HTERT RPE-1 (cell line): ENCODE measurements around the gene VPS54.

ENCODE experiments used
- in situ Hi-C: fragments of 300-500 bp; cut with MboI; formaldehyde crosslinking; loops from 4 replicates; pipeline ENCODE4 v1.14.3; 2020; ENCODE audit warnings: low sequenced_read_pairs

VPS54 gene

GRCh38 chr2:63926815-63927214, 92.4 kb downstream of the VPS54 start:
- in situ Hi-C loops: no loop called here

- in situ Hi-C loops: no loop called here
These were observed 104.9 kb downstream of the VPS54 start for GRCh38 chr2:63914311-63914710.

- in situ Hi-C loops: no loop called here
These were observed 116.2 kb downstream of the VPS54 start for GRCh38 chr2:63903003-63903402.

GRCh38 chr2:63902149-63902548, 117.1 kb downstream of the VPS54 start:
- in situ Hi-C loops: no loop called here

- in situ Hi-C loops: no loop called here
These were observed 119.6 kb downstream of the VPS54 start for GRCh38 chr2:63899639-63900038.

- in situ Hi-C loops: no loop called here
These were observed 120.4 kb downstream of the VPS54 start for GRCh38 chr2:63898839-63899238.

GRCh38 chr2:63894167-63894566, 125.1 kb downstream of the VPS54 start:
- in situ Hi-C loops: no loop called here

- in situ Hi-C loops: no loop called here
These were observed 126.1 kb downstream of the VPS54 start for GRCh38 chr2:63893163-63893562.

GRCh38 chr2:63891488-63892030, 127.7 kb downstream of the VPS54 start:
- in situ Hi-C loops: no loop called here

GRCh38 chr2:63890678-63891077, 128.6 kb downstream of the VPS54 start:
- in situ Hi-C loops: no loop called here

GRCh38 chr2:63888490-63889402, 130.5 kb downstream of the VPS54 start:
- in situ Hi-C loops: no loop called here

- in situ Hi-C loops: no loop called here
These were observed 131.2 kb downstream of the VPS54 start for GRCh38 chr2:63888053-63888452.

GRCh38 chr2:63886445-63886844, 132.8 kb downstream of the VPS54 start:
- in situ Hi-C loops: no loop called here

GRCh38 chr2:63882395-63883105, 136.7 kb downstream of the VPS54 start:
- in situ Hi-C loops: no loop called here

- in situ Hi-C loops: no loop called here
These were observed 138.0 kb downstream of the VPS54 start for GRCh38 chr2:63881205-63881604.

- in situ Hi-C loops: no loop called here
These were observed 138.6 kb downstream of the VPS54 start for GRCh38 chr2:63880625-63881024.

- in situ Hi-C loops: no loop called here
These were observed 139.3 kb downstream of the VPS54 start for GRCh38 chr2:63879876-63880433.

GRCh38 chr2:63878486-63878885, 140.7 kb downstream of the VPS54 start:
- in situ Hi-C loops: no loop called here

GRCh38 chr2:63876311-63876710, 142.9 kb downstream of the VPS54 start:
- in situ Hi-C loops: no loop called here

GRCh38 chr2:63875559-63876245, 143.5 kb downstream of the VPS54 start:
- in situ Hi-C loops: no loop called here

- in situ Hi-C loops: no loop called here
These were observed 144.1 kb downstream of the VPS54 start for GRCh38 chr2:63875131-63875527.
